ENCODE results near the gene GPR25.

DNA sequence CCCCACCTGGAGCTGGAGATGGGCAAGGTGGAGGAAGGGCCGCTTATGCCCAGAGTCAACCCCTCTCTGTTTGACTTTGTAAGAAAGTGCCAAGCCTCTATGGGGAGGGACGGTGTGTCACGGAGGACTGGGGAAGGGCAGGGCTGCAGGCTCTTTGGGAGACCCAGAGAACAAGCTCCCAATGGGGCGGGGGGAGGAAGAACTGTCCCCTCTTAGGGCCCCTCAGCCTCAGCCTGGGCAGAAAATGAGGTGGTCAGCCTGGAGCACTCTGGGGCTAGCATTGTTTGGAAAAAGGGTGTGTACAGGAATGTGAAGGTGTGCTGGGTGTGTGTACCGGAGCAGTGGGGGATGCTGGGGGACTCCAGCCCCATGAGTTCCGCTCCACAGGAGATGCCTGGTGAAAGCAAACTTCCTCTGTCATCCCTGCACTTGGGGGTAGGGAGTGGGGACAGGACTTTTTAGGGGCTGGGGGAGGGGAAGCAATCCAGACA lies 20.7 kb downstream of the GPR25 start:
- no peak for TF ChIP-seq EZH2 (IDR thresholded peaks at IDR 0.05; ENCODE audit: borderline replicate concordance, low read length)
- TF ChIP-seq, protein P1, sequence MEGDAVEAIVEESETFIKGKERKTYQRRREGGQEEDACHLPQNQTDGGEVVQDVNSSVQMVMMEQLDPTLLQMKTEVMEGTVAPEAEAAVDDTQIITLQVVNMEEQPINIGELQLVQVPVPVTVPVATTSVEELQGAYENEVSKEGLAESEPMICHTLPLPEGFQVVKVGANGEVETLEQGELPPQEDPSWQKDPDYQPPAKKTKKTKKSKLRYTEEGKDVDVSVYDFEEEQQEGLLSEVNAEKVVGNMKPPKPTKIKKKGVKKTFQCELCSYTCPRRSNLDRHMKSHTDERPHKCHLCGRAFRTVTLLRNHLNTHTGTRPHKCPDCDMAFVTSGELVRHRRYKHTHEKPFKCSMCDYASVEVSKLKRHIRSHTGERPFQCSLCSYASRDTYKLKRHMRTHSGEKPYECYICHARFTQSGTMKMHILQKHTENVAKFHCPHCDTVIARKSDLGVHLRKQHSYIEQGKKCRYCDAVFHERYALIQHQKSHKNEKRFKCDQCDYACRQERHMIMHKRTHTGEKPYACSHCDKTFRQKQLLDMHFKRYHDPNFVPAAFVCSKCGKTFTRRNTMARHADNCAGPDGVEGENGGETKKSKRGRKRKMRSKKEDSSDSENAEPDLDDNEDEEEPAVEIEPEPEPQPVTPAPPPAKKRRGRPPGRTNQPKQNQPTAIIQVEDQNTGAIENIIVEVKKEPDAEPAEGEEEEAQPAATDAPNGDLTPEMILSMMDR (conservative IDR thresholded peaks at IDR 0.05 in 1 of 2, IDR thresholded peaks at IDR 0.05 in 1 of 2; ENCODE audit: extremely low read depth in 1 of 2, insufficient read depth in 1 of 2, low read depth in 1 of 2, low read length in 2 of 2), result no peak

All from mammary epithelial cell (primary cell).